H1 (cell line): ENCODE results near the gene SLC39A11.

Source experiments
- MAX ChIP-seq: IDR thresholded peaks from 2 replicates; pipeline ENCODE4 v1.6.1; 2012; ENCODE audit warnings: inconsistent platforms
- YY1 ChIP-seq: IDR thresholded peaks from 2 replicates; pipeline ENCODE4 v1.6.1; 2011; ENCODE audit warnings: low read depth, mild to moderate bottlenecking, low read length

GRCh38 chr17:72631949-72632684 lies 460.4 kb downstream of the SLC39A11 start:
- no peak for TF ChIP-seq MAX
- TF ChIP-seq YY1: no peak
